ENCODE results near the gene MAGIX.
"Not testable (repeated sequence)": the region's sequence is repeated elsewhere in the genome, so short reads cannot be mapped to it uniquely, and the experiment has no call there.

MAGIX gene

GRCh38 chrX:49147936-49148335 is 14.6 kb upstream of the MAGIX start:
- no peaks in the 10 kb centered on the region for H4K20me1 ChIP-seq (ENCODE audit: low read depth, low read length)
- H3K4me3 ChIP-seq (ENCODE audit: insufficient read depth, low read length, poor library complexity, severe bottlenecking), result no peak overlapping the region
- H3K79me2 ChIP-seq (ENCODE audit: insufficient read depth, low read length), result no peaks in the 10 kb centered on the region
- no peaks in the 10 kb centered on the region for H3K36me3 ChIP-seq (ENCODE audit: low read length)
- no peak overlapping the region for H3K27ac ChIP-seq (ENCODE audit: low read depth, low read length)
- TF ChIP-seq EZH2phosphoT487 (conservative IDR thresholded peaks at IDR 0.05; ENCODE audit: low read length), result no peak
- TF ChIP-seq, protein P1, sequence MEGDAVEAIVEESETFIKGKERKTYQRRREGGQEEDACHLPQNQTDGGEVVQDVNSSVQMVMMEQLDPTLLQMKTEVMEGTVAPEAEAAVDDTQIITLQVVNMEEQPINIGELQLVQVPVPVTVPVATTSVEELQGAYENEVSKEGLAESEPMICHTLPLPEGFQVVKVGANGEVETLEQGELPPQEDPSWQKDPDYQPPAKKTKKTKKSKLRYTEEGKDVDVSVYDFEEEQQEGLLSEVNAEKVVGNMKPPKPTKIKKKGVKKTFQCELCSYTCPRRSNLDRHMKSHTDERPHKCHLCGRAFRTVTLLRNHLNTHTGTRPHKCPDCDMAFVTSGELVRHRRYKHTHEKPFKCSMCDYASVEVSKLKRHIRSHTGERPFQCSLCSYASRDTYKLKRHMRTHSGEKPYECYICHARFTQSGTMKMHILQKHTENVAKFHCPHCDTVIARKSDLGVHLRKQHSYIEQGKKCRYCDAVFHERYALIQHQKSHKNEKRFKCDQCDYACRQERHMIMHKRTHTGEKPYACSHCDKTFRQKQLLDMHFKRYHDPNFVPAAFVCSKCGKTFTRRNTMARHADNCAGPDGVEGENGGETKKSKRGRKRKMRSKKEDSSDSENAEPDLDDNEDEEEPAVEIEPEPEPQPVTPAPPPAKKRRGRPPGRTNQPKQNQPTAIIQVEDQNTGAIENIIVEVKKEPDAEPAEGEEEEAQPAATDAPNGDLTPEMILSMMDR (IDR thresholded peaks at IDR 0.05; ENCODE audit: insufficient read depth, low read length, poor library complexity, severe bottlenecking), result no peak
- H3F3A ChIP-seq (ENCODE audit: insufficient read depth), result no peaks in the 10 kb centered on the region
- no peak overlapping the region for H3K4me2 ChIP-seq (ENCODE audit: low read depth, low read length, poor library complexity, severe bottlenecking)
- no peaks in the 10 kb centered on the region for H3K9me2 ChIP-seq (replicated peaks; ENCODE audit: insufficient read depth, low read length)
- no peaks in the 10 kb centered on the region for H3K27me3 ChIP-seq (ENCODE audit: low read length)
- no peaks in the 10 kb centered on the region for H3K9me3 ChIP-seq (ENCODE audit: insufficient read depth, low read length)
- H3K9ac ChIP-seq (ENCODE audit: low read length), result no peak overlapping the region
- H2AFZ ChIP-seq (ENCODE audit: low read depth, low read length, severe bottlenecking), result no peak overlapping the region

DNA sequence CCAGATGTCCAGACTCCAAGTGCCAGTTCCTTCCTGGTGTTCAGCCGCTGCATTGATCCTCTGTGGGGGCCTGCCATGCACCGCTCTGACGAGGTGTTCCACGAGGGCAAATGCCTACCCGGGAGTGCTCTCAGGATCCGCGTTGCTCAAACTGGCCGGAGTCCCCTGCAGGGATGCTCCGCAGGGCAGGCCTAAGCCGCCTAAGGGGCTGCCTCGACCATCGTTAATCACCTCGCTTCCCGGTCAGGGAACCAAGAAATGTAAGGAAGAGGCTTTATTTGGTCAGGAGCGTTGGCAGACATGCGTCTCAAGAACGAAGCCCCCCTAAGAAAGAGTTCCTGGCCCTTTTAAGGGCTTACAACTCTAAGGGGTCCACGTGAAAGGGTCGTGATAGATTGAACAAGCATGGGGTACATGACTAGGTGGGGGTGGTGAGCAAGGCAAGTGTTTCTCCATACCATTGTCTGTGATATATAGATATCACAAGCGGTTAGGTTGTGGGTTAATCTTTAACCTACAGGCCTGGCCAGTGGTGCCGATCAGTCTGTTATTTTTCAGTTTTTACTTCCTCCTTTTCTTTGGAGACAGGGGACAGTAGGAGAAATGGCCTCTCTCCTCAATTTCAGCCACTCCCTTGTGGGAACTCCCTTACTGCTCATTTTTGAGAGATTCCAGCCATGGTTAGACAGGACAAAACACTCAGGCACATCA is 14.0 kb upstream of the MAGIX start:
- not testable (repeated sequence) for H3K4me2 ChIP-seq (ENCODE audit: low read depth, low read length, poor library complexity, severe bottlenecking); H3K9me3 ChIP-seq (ENCODE audit: insufficient read depth, low read length)

GRCh38 chrX:49149291-49149690 is 13.3 kb upstream of the MAGIX start:
- not testable (repeated sequence) for H3K36me3 ChIP-seq (ENCODE audit: low read length); H2AFZ ChIP-seq (ENCODE audit: low read depth, low read length, severe bottlenecking); H4K20me1 ChIP-seq (ENCODE audit: low read depth, low read length); H3F3A ChIP-seq (ENCODE audit: insufficient read depth); H3K9ac ChIP-seq (ENCODE audit: low read length); H3K27ac ChIP-seq (ENCODE audit: low read depth, low read length); H3K4me3 ChIP-seq (ENCODE audit: insufficient read depth, low read length, poor library complexity, severe bottlenecking); H3K9me2 ChIP-seq (replicated peaks; ENCODE audit: insufficient read depth, low read length); H3K27me3 ChIP-seq (ENCODE audit: low read length); H3K79me2 ChIP-seq (ENCODE audit: insufficient read depth, low read length); H3K9me3 ChIP-seq (ENCODE audit: insufficient read depth, low read length); H3K4me2 ChIP-seq (ENCODE audit: low read depth, low read length, poor library complexity, severe bottlenecking)

More for the DNA sequence above, 14.0 kb upstream of the MAGIX start:
- not testable (repeated sequence) for H3K9me2 ChIP-seq (replicated peaks; ENCODE audit: insufficient read depth, low read length); H3K79me2 ChIP-seq (ENCODE audit: insufficient read depth, low read length); H2AFZ ChIP-seq (ENCODE audit: low read depth, low read length, severe bottlenecking); H4K20me1 ChIP-seq (ENCODE audit: low read depth, low read length); H3F3A ChIP-seq (ENCODE audit: insufficient read depth); H3K9ac ChIP-seq (ENCODE audit: low read length); H3K36me3 ChIP-seq (ENCODE audit: low read length); H3K4me3 ChIP-seq (ENCODE audit: insufficient read depth, low read length, poor library complexity, severe bottlenecking); H3K27me3 ChIP-seq (ENCODE audit: low read length); H3K27ac ChIP-seq (ENCODE audit: low read depth, low read length)

DNA sequence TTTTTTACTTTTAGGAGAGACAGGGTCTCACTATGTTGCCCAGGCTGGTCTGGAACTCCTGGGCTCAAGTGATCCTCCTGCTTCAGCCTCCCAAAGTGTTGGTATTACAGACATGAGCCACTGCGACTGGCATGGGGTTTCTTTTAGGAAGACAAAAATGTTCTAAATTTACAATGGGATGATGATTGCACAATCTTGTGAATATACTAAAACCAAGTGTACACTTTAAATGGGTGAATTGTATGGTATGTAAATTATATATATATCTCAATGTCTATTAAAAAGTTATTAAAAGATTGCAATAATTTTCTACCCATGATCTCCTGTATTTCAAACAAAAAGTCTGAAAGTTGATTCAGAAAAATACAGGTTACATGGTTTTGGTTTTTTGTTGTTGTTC is 9.1 kb upstream of the MAGIX start:
- no peak overlapping the region for H3K4me3 ChIP-seq (ENCODE audit: insufficient read depth, low read length, poor library complexity, severe bottlenecking)
- H3K79me2 ChIP-seq (ENCODE audit: insufficient read depth, low read length), result no peaks in the 10 kb centered on the region
- H3K9me2 ChIP-seq (replicated peaks; ENCODE audit: insufficient read depth, low read length), result no peaks in the 10 kb centered on the region
- no peak overlapping the region for H3K27ac ChIP-seq (ENCODE audit: low read depth, low read length)
- H4K20me1 ChIP-seq (ENCODE audit: low read depth, low read length), result no peaks in the 10 kb centered on the region
- no peaks in the 10 kb centered on the region for H3K9me3 ChIP-seq (ENCODE audit: insufficient read depth, low read length)
- H3K4me2 ChIP-seq (ENCODE audit: low read depth, low read length, poor library complexity, severe bottlenecking), result no peak overlapping the region
- H2AFZ ChIP-seq (ENCODE audit: low read depth, low read length, severe bottlenecking), result no peak overlapping the region
- no peaks in the 10 kb centered on the region for H3K36me3 ChIP-seq (ENCODE audit: low read length)
- no peak overlapping the region for H3K9ac ChIP-seq (ENCODE audit: low read length)
- H3F3A ChIP-seq (ENCODE audit: insufficient read depth), result no peaks in the 10 kb centered on the region
- H3K27me3 ChIP-seq (ENCODE audit: low read length), result no peaks in the 10 kb centered on the region
- TF ChIP-seq EZH2phosphoT487 (conservative IDR thresholded peaks at IDR 0.05; ENCODE audit: low read length), result no peak
- TF ChIP-seq, protein P1 (IDR thresholded peaks at IDR 0.05; ENCODE audit: insufficient read depth, low read length, poor library complexity, severe bottlenecking), result no peak

Measured in SU-DHL-6 (cell line).